Prostate gland (tissue), 2 donors: ENCODE measurements around the gene MED13. TPM values are rescaled to one million over a fixed set of nuclear protein-coding genes. Genes with fewer than 3 reads are reported as not detected.

ENCODE experiments used
- DNase-seq: peaks from one replicate; pipeline ENCODE4 v3.0.0-alpha.2; 2019; ENCODE audit warnings: low spot score
- H3K27ac ChIP-seq, 2 donors: fragments of 200-600 bp; sonication (generic); 2 replicates each; pipeline ENCODE4 v1.5.1; 2017 to 2019
- H3K27me3 ChIP-seq: fragments of 200-600 bp; sonication (generic); replicated peaks from 2 replicates; pipeline ENCODE4 v1.5.1; 2019; ENCODE audit not compliant: insufficient read depth
- H3K36me3 ChIP-seq, 2 donors: fragments of 200-600 bp; sonication (generic); 1 replicate in 1 of 2; 2 replicates in 1 of 2; pipeline versions ENCODE4 v1.5.1 to v1.8.1; 2017 to 2019
- H3K4me1 ChIP-seq: fragments of 200-600 bp; sonication (generic); replicated peaks from 2 replicates; pipeline ENCODE4 v1.5.1; 2019
- H3K4me3 ChIP-seq, 2 donors: fragments of 200-600 bp; sonication (generic); 2 replicates each; pipeline ENCODE4 v1.5.1; 2017 to 2019
- H3K9me3 ChIP-seq: fragments of 200-600 bp; sonication (generic); 2 replicates; pipeline ENCODE4 v1.5.1; 2017
- CTCF ChIP-seq, 4 experiments: fragments of 200-600 bp in 2 of 4; fragments of 450-650 bp in 2 of 4; sonication (generic) in 2 of 4; IDR thresholded peaks; 1 replicate in 3 of 4; 2 replicates in 1 of 4; pipeline ENCODE4 v1.5.1; 2016 to 2019; ENCODE audit warnings: antibody characterized with exemption in 4 of 4, mild to moderate bottlenecking in 2 of 4, moderate library complexity in 2 of 4
- POLR2A ChIP-seq: fragments of 450-650 bp; IDR thresholded peaks from one replicate; pipeline ENCODE4 v1.6.1; 2016; ENCODE audit warnings: antibody characterized with exemption, mild to moderate bottlenecking
- POLR2AphosphoS5 ChIP-seq: sonication (generic); formaldehyde crosslinking; IDR thresholded peaks from one replicate; pipeline ENCODE4 v1.6.1; 2017; ENCODE audit warnings: antibody characterized with exemption
- WGBS: methylation state at CpG from one replicate; pipeline ENCODE4 v1.1.5; 2018; 5-methylcytosine and 5-hydroxymethylcytosine counted together
- intact Hi-C: fragments of 100-400 bp; cut with DNase I; formaldehyde crosslinking; loops from one replicate; pipeline ENCODE4 v1.14.2; 2022
- total RNA-seq, 2 donors: library from RNA; depleted of rRNA; stranded (reverse); fragments of >200 nt; gene quantifications; one replicate each; pipeline ENCODE4 v1.1.0, GENCODE V29; 2016

The MED13 gene
- total RNA-seq, 2 donors from 2014 or later = 45.4 to 72.1 TPM

- WGBS = 83% methylated on average over 4 of the region's 4 CpGs
- intact Hi-C loops = no loop called here
Measured at GRCh38 chr17:61955619-61956018, 109.5 kb downstream of the MED13 start.

GRCh38 chr17:61947367-61948078 lies 117.6 kb downstream of the MED13 start:
- no peaks in the 10 kb centered on the region for H3K4me1 ChIP-seq
- H3K4me3 ChIP-seq = no peak overlapping the region
- no peaks in the 10 kb centered on the region for H3K9me3 ChIP-seq
- no peak for TF ChIP-seq CTCF (IDR thresholded peaks at IDR 0.05)
- TF ChIP-seq POLR2AphosphoS5 = no peak
- no peak for TF ChIP-seq POLR2A
- DNase-seq = no peak
- H3K27me3 ChIP-seq = no peaks in the 10 kb centered on the region
- 60% methylated on average over 3 of the region's 3 CpGs for WGBS
- intact Hi-C loops = loop anchor here (10.0 kb wide), 1 partner anchor 107 kb away; no protein-coding TSS in a partner anchor
- peaks cover 0 to 5% of the 10 kb centered on the region in 2 donors for H3K36me3 ChIP-seq
- H3K27ac ChIP-seq = no peak overlapping the region

More at GRCh38 chr17:61955619-61956018, 109.5 kb downstream of the MED13 start:
- Histone ChIP-seq H3K27ac (no peak overlapping the region), H3K4me1 (no peaks in the 10 kb centered on the region), H3K9me3 (no peaks in the 10 kb centered on the region), H3K27me3 (no peaks in the 10 kb centered on the region), H3K4me3 (no peak overlapping the region), H3K36me3 (peaks cover 0 to 7% of the 10 kb centered on the region in 2 donors)
- DNase-seq = no peak
- no peak for TF ChIP-seq POLR2AphosphoS5
- TF ChIP-seq CTCF (IDR thresholded peaks at IDR 0.05) = no peak
- no peak for TF ChIP-seq POLR2A

GRCh38 chr17:61946359-61946758 lies 118.7 kb downstream of the MED13 start:
- H3K27me3 ChIP-seq = no peaks in the 10 kb centered on the region
- DNase-seq = no peak
- 75% methylated on average over 2 of the region's 2 CpGs for WGBS
- no peak overlapping the region for H3K27ac ChIP-seq
- intact Hi-C loops = loop anchor here (10.0 kb wide), 1 partner anchor 108 kb away; no protein-coding TSS in a partner anchor
- H3K4me1 ChIP-seq = no peaks in the 10 kb centered on the region
- TF ChIP-seq POLR2A (no peak), CTCF (IDR thresholded peaks at IDR 0.05) (no peak), POLR2AphosphoS5 (no peak)
- H3K4me3 ChIP-seq = no peak overlapping the region
- H3K9me3 ChIP-seq = no peaks in the 10 kb centered on the region
- peaks cover 0 to 5% of the 10 kb centered on the region in 2 donors for H3K36me3 ChIP-seq

GRCh38 chr17:61943117-61943516 lies 122.0 kb downstream of the MED13 start:
- intact Hi-C loops = loop anchor here (10.0 kb wide), 1 partner anchor 112 kb away; no protein-coding TSS in a partner anchor

More at GRCh38 chr17:61943117-61943516, 122.0 kb downstream of the MED13 start:
- TF ChIP-seq CTCF (IDR thresholded peaks at IDR 0.05) (no peak), POLR2A (no peak), POLR2AphosphoS5 (no peak)
- no peaks in the 10 kb centered on the region for H3K27me3 ChIP-seq
- H3K27ac ChIP-seq = no peak overlapping the region
- DNase-seq = no peak
- WGBS = 87% methylated on average over 1 of the region's 1 CpG
- no peaks in the 10 kb centered on the region for H3K36me3 ChIP-seq
- no peak overlapping the region for H3K4me3 ChIP-seq
- no peaks in the 10 kb centered on the region for H3K9me3 ChIP-seq
- no peaks in the 10 kb centered on the region for H3K4me1 ChIP-seq
